Vagina (tissue), 2 donors: ENCODE results near the gene ZBTB7C.

Experiments used
- CTCF ChIP-seq, 3 experiments: fragments of 450-650 bp in 2 of 3; fragments of 200-600 bp in 1 of 3; sonication (generic) in 1 of 3; IDR thresholded peaks; one replicate each; pipeline ENCODE4 v1.5.1; 2017 to 2019; ENCODE audit warnings: antibody characterized with exemption in 3 of 3, mild to moderate bottlenecking in 2 of 3, moderate library complexity in 2 of 3
- POLR2A ChIP-seq, 2 donors: fragments of 450-650 bp; IDR thresholded peaks; one replicate each; pipeline ENCODE4 v1.6.1; 2017; ENCODE audit warnings: antibody characterized with exemption in 2 of 2, mild to moderate bottlenecking in 2 of 2, moderate library complexity in 2 of 2

- TF ChIP-seq POLR2A (IDR thresholded peaks at IDR 0.05), result no peak
- no peak for TF ChIP-seq CTCF (IDR thresholded peaks at IDR 0.05)
Observed at GRCh38 chr18:48363175-48363574, 46.0 kb downstream of the ZBTB7C start.
